HG02763 (cell line): ENCODE results near the gene HAND1.

Source experiments
- ATAC-seq: cut with Tn5 transposase; IDR thresholded peaks from one replicate; pipeline ENCODE4 v1.9.1; 2021; ENCODE audit warnings: mild to moderate bottlenecking, moderate library complexity; ENCODE audit not compliant: unreplicated experiment

The HAND1 gene

GRCh38 chr5:154506049-154506715 lies 28.2 kb upstream of the HAND1 start:
- ATAC-seq: no peak

GRCh38 chr5:154505567-154505966 lies 27.5 kb upstream of the HAND1 start:
- ATAC-seq: no peak

- ATAC-seq: no peak
Observed at GRCh38 chr5:154503698-154504039, 25.6 kb upstream of the HAND1 start.

GRCh38 chr5:154502180-154502579 lies 24.2 kb upstream of the HAND1 start:
- no peak for ATAC-seq

- no peak for ATAC-seq
Observed at GRCh38 chr5:154501566-154501965, 23.5 kb upstream of the HAND1 start.

- ATAC-seq: no peak
Observed at GRCh38 chr5:154498994-154499393, 21.0 kb upstream of the HAND1 start.

GRCh38 chr5:154498591-154498990 lies 20.6 kb upstream of the HAND1 start:
- no peak for ATAC-seq

- no peak for ATAC-seq
Observed at GRCh38 chr5:154494036-154494435, 16.0 kb upstream of the HAND1 start.

- no peak for ATAC-seq
Observed at GRCh38 chr5:154493274-154493673, 15.2 kb upstream of the HAND1 start.

- no peak for ATAC-seq
Observed at GRCh38 chr5:154491941-154492340, 13.9 kb upstream of the HAND1 start.

- ATAC-seq: peak; percentile 98
Observed at GRCh38 chr5:154487541-154487940, 9.5 kb upstream of the HAND1 start.

GRCh38 chr5:154486427-154486866 lies 8.4 kb upstream of the HAND1 start:
- no peak for ATAC-seq

- ATAC-seq: no peak
Observed at GRCh38 chr5:154485850-154486426, 7.9 kb upstream of the HAND1 start.

- no peak for ATAC-seq
Observed at GRCh38 chr5:154485096-154485491, 7.1 kb upstream of the HAND1 start.

GRCh38 chr5:154484393-154485095 lies 6.5 kb upstream of the HAND1 start:
- ATAC-seq: no peak

- no peak for ATAC-seq
Observed at GRCh38 chr5:154483654-154484392, 5.8 kb upstream of the HAND1 start.

GRCh38 chr5:154482528-154483449 lies 4.8 kb upstream of the HAND1 start:
- ATAC-seq: no peak

- ATAC-seq: no peak
Observed at GRCh38 chr5:154481584-154482381, 3.8 kb upstream of the HAND1 start.

GRCh38 chr5:154480847-154481246 lies 2.8 kb upstream of the HAND1 start:
- no peak for ATAC-seq
